DOHH2 (cell line): Measurements from ENCODE around the gene KIF18B.
A peak's percentile ranks its signal among the peaks of the same experiment; 100 is the strongest.

Source experiments
- H3F3A ChIP-seq: fragments of 200-600 bp; sonication (generic), shearing (Covaris generic); 2 replicates; pipeline ENCODE4 v1.6.0; 2016; ENCODE audit warnings: antibody characterized with exemption, mild to moderate bottlenecking; ENCODE audit not compliant: control insufficient read depth, insufficient read depth
- H3K27ac ChIP-seq: fragments of 200-600 bp; sonication (generic); 2 replicates; pipeline ENCODE4 v1.5.1; 2014; ENCODE audit warnings: low read depth, mild to moderate bottlenecking, low read length, moderate library complexity
- H3K27me3 ChIP-seq: fragments of 200-600 bp; sonication (generic); 2 replicates; pipeline ENCODE4 v1.6.1; 2014; ENCODE audit warnings: mild to moderate bottlenecking, low read length, mixed read lengths; ENCODE audit not compliant: control insufficient read depth
- H3K36me3 ChIP-seq: fragments of 200-600 bp; sonication (generic); 2 replicates; pipeline ENCODE4 v1.6.1; 2014; ENCODE audit warnings: mild to moderate bottlenecking, low read length, moderate library complexity, mixed read lengths; ENCODE audit not compliant: control insufficient read depth
- H3K4me1 ChIP-seq: fragments of 200-600 bp; sonication (generic); 2 replicates; pipeline ENCODE4 v1.6.1; 2014; ENCODE audit warnings: mild to moderate bottlenecking, low read length, mixed read lengths; ENCODE audit not compliant: control insufficient read depth
- H3K4me2 ChIP-seq: fragments of 200-600 bp; sonication (generic); 2 replicates; pipeline ENCODE4 v1.6.0; 2014; ENCODE audit warnings: mild to moderate bottlenecking, low read length, moderate library complexity
- H3K4me3 ChIP-seq: fragments of 200-600 bp; sonication (generic); 2 replicates; pipeline ENCODE4 v1.5.1; 2014; ENCODE audit warnings: mild to moderate bottlenecking, low read length, mixed read lengths
- H3K79me2 ChIP-seq: fragments of 200-600 bp; sonication (generic); 2 replicates; pipeline ENCODE4 v1.6.1; 2014; ENCODE audit warnings: mild to moderate bottlenecking, low read length, mixed read lengths; ENCODE audit not compliant: control insufficient read depth
- H3K9me2 ChIP-seq: fragments of 200-600 bp; sonication (generic); replicated peaks from 2 replicates; pipeline ENCODE4 v1.6.1; 2014; ENCODE audit warnings: mild to moderate bottlenecking, low read length, mixed read lengths; ENCODE audit not compliant: control insufficient read depth
- H3K9me3 ChIP-seq: fragments of 200-600 bp; sonication (generic); 2 replicates; pipeline ENCODE4 v1.6.1; 2014; ENCODE audit warnings: antibody characterized with exemption, low read length, mixed read lengths; ENCODE audit not compliant: control insufficient read depth, insufficient read depth
- H4K20me1 ChIP-seq: fragments of 200-600 bp; sonication (generic); 2 replicates; pipeline ENCODE4 v1.6.0; 2014; ENCODE audit warnings: low read depth, mild to moderate bottlenecking, antibody characterized with exemption, low read length, moderate library complexity; ENCODE audit not compliant: control insufficient read depth, insufficient read depth
- CTCF ChIP-seq: fragments of 200-600 bp; sonication (generic); IDR thresholded peaks from one replicate; pipeline ENCODE4 v1.5.1; 2014; ENCODE audit warnings: antibody characterized with exemption, mild to moderate bottlenecking, low read depth, low read length; ENCODE audit not compliant: poor library complexity, severe bottlenecking
- EZH2phosphoT487 ChIP-seq: fragments of 200-600 bp; sonication (generic); IDR thresholded peaks from 2 replicates; pipeline ENCODE4 v1.6.1; 2017; ENCODE audit warnings: borderline replicate concordance, mild to moderate bottlenecking, antibody characterized with exemption, low read length, moderate library complexity, mixed read lengths

The KIF18B gene

GRCh38 chr17:44913676-44914075 is 33.9 kb downstream of the KIF18B start:
- no peaks in the 10 kb centered on the region for H3K9me3 ChIP-seq
- no peaks in the 10 kb centered on the region for H3K9me2 ChIP-seq
- H3K27me3 ChIP-seq = peaks cover 46% of the 10 kb centered on the region
- no peak overlapping the region for H3K4me2 ChIP-seq
- TF ChIP-seq CTCF (no peak), EZH2phosphoT487 (no peak)
- H3K36me3 ChIP-seq = no peaks in the 10 kb centered on the region
- H3K4me3 ChIP-seq = no peak overlapping the region
- H3K4me1 ChIP-seq = peaks cover 22% of the 10 kb centered on the region
- no peaks in the 10 kb centered on the region for H4K20me1 ChIP-seq
- H3K79me2 ChIP-seq = no peaks in the 10 kb centered on the region
- no peaks in the 10 kb centered on the region for H3F3A ChIP-seq
- H3K27ac ChIP-seq = no peak overlapping the region

- H3K9me2 ChIP-seq = no peaks in the 10 kb centered on the region
- no peak overlapping the region for H3K4me2 ChIP-seq
- no peaks in the 10 kb centered on the region for H4K20me1 ChIP-seq
- no peaks in the 10 kb centered on the region for H3K79me2 ChIP-seq
- no peaks in the 10 kb centered on the region for H3K9me3 ChIP-seq
- H3F3A ChIP-seq = no peaks in the 10 kb centered on the region
- peaks cover 46% of the 10 kb centered on the region for H3K27me3 ChIP-seq
- H3K36me3 ChIP-seq = no peaks in the 10 kb centered on the region
- H3K4me3 ChIP-seq = no peak overlapping the region
- H3K4me1 ChIP-seq = peaks cover 22% of the 10 kb centered on the region
- no peak overlapping the region for H3K27ac ChIP-seq
- no peak for TF ChIP-seq CTCF
- no peak for TF ChIP-seq EZH2phosphoT487
Observed at GRCh38 chr17:44912763-44913544, 34.6 kb downstream of the KIF18B start.

- Histone ChIP-seq H3K9me2 (no peaks in the 10 kb centered on the region), H3F3A (no peaks in the 10 kb centered on the region), H3K36me3 (no peaks in the 10 kb centered on the region), H3K4me2 (peak overlapping the region; percentile 55), H3K4me1 (peaks cover 22% of the 10 kb centered on the region), H3K27me3 (peaks cover 46% of the 10 kb centered on the region), H3K27ac (no peak overlapping the region), H4K20me1 (no peaks in the 10 kb centered on the region), H3K79me2 (no peaks in the 10 kb centered on the region), H3K4me3 (peak overlapping the region; percentile 32), H3K9me3 (no peaks in the 10 kb centered on the region)
- TF ChIP-seq CTCF (peak; percentile 63), EZH2phosphoT487 (peak; percentile 60; the same call in 1 of the 2 replicates)
Observed at GRCh38 chr17:44911133-44912001, 36.2 kb downstream of the KIF18B start.
